ENCODE results near the gene EIF4A3. TPM values are rescaled to one million over a fixed set of nuclear protein-coding genes. Genes with fewer than 3 reads are reported as not detected.
A peak's percentile ranks its signal among the peaks of the same experiment; 100 is the strongest.

EIF4A3 gene
- polyA plus RNA-seq, 1 of the 3 experiments (the other 2 are of a cell fraction), result 335 TPM

- Histone ChIP-seq H4K20me1 (ENCODE audit: insufficient read depth) (no peaks in the 10 kb centered on the region), H3K9ac (no peak overlapping the region), H3K4me2 (no peak overlapping the region), H3K36me3 (replicated peaks in 1 of 2; ENCODE audit: control insufficient read depth in 1 of 2, insufficient read depth in 2 of 2, low read length in 1 of 2) (peaks cover 0 to 5% of the 10 kb centered on the region in 2 experiments), H3K79me2 (ENCODE audit: insufficient read depth) (no peaks in the 10 kb centered on the region), H3K9me3 (no peaks in the 10 kb centered on the region), H3K27ac (ENCODE audit: low read depth in 2 of 2, low read length in 1 of 2) (no peak overlapping the region), H3K4me3 (ENCODE audit: low read depth in 2 of 2, low read length in 1 of 2) (no peak overlapping the region), H3K4me1 (ENCODE audit: control insufficient read depth in 1 of 2, insufficient read depth in 2 of 2, low read depth in 1 of 2, low read length in 1 of 2) (no peaks in the 10 kb centered on the region), H3K9me2 (no peaks in the 10 kb centered on the region), H3F3A (replicated peaks; ENCODE audit: insufficient read depth) (peaks cover 10% of the 10 kb centered on the region), H3K27me3 (ENCODE audit: insufficient read depth) (no peaks in the 10 kb centered on the region), H2AFZ (ENCODE audit: low read depth) (no peak overlapping the region)
- peak; percentile 44 for DNase-seq
- 93% methylated on average over 27 of the region's 31 CpGs for WGBS (ENCODE audit: low lambda C conversion rate)
- POLR2A ChIA-PET, result no interaction called here
- CTCF ChIA-PET, result interaction anchor here (1.3 to 5.8 kb wide), 3 partner anchors 16 to 109 kb away, joined by 3 to 37 read pairs (median 3); partner anchors contain the start of gene GAA
- TF ChIP-seq POLR2AphosphoS5 (IDR thresholded peaks at IDR 0.05; ENCODE audit: low read depth, low read length) (no peak), TEAD4 (IDR thresholded peaks at IDR 0.05; ENCODE audit: borderline replicate concordance, insufficient read depth) (no peak), ELF1 (IDR thresholded peaks at IDR 0.05) (no peak), CTCF (IDR thresholded peaks at IDR 0.05) (no peak), MEF2A (IDR thresholded peaks at IDR 0.05; ENCODE audit: borderline replicate concordance, low read depth) (no peak), IRF3 (IDR thresholded peaks at IDR 0.05; ENCODE audit: low read depth, low read length) (no peak), REST (IDR thresholded peaks at IDR 0.05; ENCODE audit: low read depth, low read length) (no peak)
These were observed 29.2 kb downstream of the EIF4A3 start for GRCh38 chr17:80117491-80118401.

GRCh38 chr17:80116921-80117380 lies 30.0 kb downstream of the EIF4A3 start:
- Histone ChIP-seq H3K4me1 (ENCODE audit: control insufficient read depth in 1 of 2, insufficient read depth in 2 of 2, low read depth in 1 of 2, low read length in 1 of 2) (no peaks in the 10 kb centered on the region), H3K9me3 (no peaks in the 10 kb centered on the region), H4K20me1 (ENCODE audit: insufficient read depth) (no peaks in the 10 kb centered on the region), H3F3A (replicated peaks; ENCODE audit: insufficient read depth) (peaks cover 10% of the 10 kb centered on the region), H3K79me2 (ENCODE audit: insufficient read depth) (no peaks in the 10 kb centered on the region), H2AFZ (ENCODE audit: low read depth) (no peak overlapping the region), H3K4me3 (ENCODE audit: low read depth in 2 of 2, low read length in 1 of 2) (no peak overlapping the region), H3K9ac (no peak overlapping the region), H3K9me2 (no peaks in the 10 kb centered on the region), H3K27me3 (ENCODE audit: insufficient read depth) (no peaks in the 10 kb centered on the region), H3K27ac (ENCODE audit: low read depth in 2 of 2, low read length in 1 of 2) (no peak overlapping the region), H3K4me2 (no peak overlapping the region), H3K36me3 (replicated peaks in 1 of 2; ENCODE audit: control insufficient read depth in 1 of 2, insufficient read depth in 2 of 2, low read length in 1 of 2) (peaks cover 0 to 5% of the 10 kb centered on the region in 2 experiments)
- ChIA-PET POLR2A (no interaction called here), CTCF (interaction anchor here (2.0 to 5.8 kb wide), 2 partner anchors 16 to 33 kb away, joined by 7 to 37 read pairs; partner anchors contain the start of gene GAA)
- 96% methylated on average over 12 of the region's 13 CpGs for WGBS (ENCODE audit: low lambda C conversion rate)
- DNase-seq, result peak; percentile 43
- TF ChIP-seq FOSL2 (IDR thresholded peaks at IDR 0.05; ENCODE audit: borderline replicate concordance, low read depth), result no peak
- TF ChIP-seq MXI1 (IDR thresholded peaks at IDR 0.05; ENCODE audit: low read depth, low read length), result no peak
- no peak for TF ChIP-seq ELF1 (IDR thresholded peaks at IDR 0.05)
- no peak for TF ChIP-seq TAF1 (IDR thresholded peaks at IDR 0.05; ENCODE audit: borderline replicate concordance, low read depth, low read length)
- no peak for TF ChIP-seq CTCF (IDR thresholded peaks at IDR 0.05)
- TF ChIP-seq TEAD4 (IDR thresholded peaks at IDR 0.05; ENCODE audit: borderline replicate concordance, insufficient read depth), result no peak
- TF ChIP-seq TCF12 (IDR thresholded peaks at IDR 0.05), result no peak
- TF ChIP-seq MAX (IDR thresholded peaks at IDR 0.05; ENCODE audit: low read depth), result no peak
- TF ChIP-seq RCOR1 (IDR thresholded peaks at IDR 0.05; ENCODE audit: low read length), result no peak
- TF ChIP-seq YY1 (IDR thresholded peaks at IDR 0.05; ENCODE audit: low read depth), result no peak
